ENCODE results near the gene CDC14A. TPM values are rescaled to one million over a fixed set of nuclear protein-coding genes. Genes with fewer than 3 reads are reported as not detected.

The CDC14A gene
- polyA plus RNA-seq, 1 experiment: 2.8 TPM

DNA sequence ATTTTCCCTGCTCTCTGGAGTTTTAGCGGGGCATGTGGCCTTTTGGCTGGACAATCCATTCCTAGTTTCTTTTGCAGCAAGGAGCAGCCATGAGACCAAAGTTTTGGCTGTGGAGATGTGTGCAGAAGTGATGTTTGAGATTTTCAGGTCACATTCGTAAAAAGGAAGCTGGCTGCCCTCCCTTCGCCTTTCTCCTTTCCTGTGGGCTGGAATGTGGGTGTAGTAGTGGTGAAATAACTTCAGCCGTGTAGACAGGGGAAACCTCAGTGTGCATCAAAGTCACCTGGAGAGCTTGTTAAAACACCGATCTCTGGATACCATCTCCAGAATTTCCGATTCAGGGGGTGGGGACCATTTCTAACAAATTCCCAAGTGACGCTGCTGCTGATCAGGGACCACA, 180.3 kb downstream of the CDC14A start:
- CTCF ChIA-PET: interaction anchor here (0.6 to 7.8 kb wide), 2 partner anchors 92 to 336 kb away, joined by 3 to 31 read pairs; no protein-coding TSS in a partner anchor
- TF ChIP-seq, protein P1, sequence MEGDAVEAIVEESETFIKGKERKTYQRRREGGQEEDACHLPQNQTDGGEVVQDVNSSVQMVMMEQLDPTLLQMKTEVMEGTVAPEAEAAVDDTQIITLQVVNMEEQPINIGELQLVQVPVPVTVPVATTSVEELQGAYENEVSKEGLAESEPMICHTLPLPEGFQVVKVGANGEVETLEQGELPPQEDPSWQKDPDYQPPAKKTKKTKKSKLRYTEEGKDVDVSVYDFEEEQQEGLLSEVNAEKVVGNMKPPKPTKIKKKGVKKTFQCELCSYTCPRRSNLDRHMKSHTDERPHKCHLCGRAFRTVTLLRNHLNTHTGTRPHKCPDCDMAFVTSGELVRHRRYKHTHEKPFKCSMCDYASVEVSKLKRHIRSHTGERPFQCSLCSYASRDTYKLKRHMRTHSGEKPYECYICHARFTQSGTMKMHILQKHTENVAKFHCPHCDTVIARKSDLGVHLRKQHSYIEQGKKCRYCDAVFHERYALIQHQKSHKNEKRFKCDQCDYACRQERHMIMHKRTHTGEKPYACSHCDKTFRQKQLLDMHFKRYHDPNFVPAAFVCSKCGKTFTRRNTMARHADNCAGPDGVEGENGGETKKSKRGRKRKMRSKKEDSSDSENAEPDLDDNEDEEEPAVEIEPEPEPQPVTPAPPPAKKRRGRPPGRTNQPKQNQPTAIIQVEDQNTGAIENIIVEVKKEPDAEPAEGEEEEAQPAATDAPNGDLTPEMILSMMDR (IDR thresholded peaks at IDR 0.05; ENCODE audit: low read depth, low read length): no peak

DNA sequence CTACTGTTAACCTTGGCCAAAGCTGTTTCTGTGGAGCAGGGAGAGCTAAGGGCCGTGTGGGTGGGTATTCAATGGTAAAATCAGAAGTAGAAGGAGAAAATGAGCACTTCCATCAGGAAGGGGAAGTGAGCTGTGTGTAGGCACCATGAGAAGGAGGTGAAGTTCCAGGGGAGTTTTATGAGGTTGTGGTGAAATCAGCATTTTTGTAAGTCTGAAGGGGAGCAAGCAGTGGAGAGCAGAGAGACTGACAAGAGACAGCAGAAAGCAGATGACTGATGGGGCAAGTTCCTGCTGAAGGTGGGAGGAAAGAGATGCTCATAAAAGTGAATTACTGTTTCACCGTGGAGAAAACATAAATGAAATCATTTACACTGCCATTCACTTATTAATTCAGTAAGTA, 183.0 kb downstream of the CDC14A start:
- POLR2A ChIA-PET: no interaction called here
- Histone ChIP-seq H3K4me3 (ENCODE audit: low read depth, low read length) (no peak overlapping the region), H3K27me3 (ENCODE audit: control insufficient read depth, insufficient read depth, low read length) (peaks cover 26% of the 10 kb centered on the region)

More for the DNA sequence above, 180.3 kb downstream of the CDC14A start:
- DNase-seq (ENCODE audit: low read depth, low spot score): no peak
- no peak overlapping the region for H3K27ac ChIP-seq (ENCODE audit: low read depth, low read length)
- H3K4me3 ChIP-seq (ENCODE audit: low read depth, low read length): no peak overlapping the region
- peaks cover 8% of the 10 kb centered on the region for H3K27me3 ChIP-seq (ENCODE audit: control insufficient read depth, insufficient read depth, low read length)
- no peaks in the 10 kb centered on the region for H3K9me3 ChIP-seq (ENCODE audit: control insufficient read depth, insufficient read depth, low read length)
- POLR2A ChIA-PET: no interaction called here

DNA sequence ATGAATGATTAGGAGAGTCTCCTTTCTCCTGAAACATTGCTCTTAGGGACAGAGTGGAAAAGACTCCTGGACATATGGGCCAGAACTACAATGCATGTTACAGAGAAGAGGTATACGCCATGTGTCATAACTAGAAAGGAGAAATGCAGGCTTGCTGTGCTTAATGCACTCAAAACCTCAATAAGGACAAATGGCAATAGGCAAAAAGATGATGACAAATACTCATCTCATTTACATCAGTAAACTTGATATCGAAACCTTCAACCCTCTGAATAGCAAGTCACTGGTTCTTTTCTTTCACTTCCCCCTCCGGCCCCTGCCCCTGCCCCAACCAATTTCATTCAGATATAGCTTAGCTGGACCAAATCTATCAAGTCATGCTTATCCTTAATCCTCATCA, 183.7 kb downstream of the CDC14A start:
- H3K4me3 ChIP-seq (ENCODE audit: low read depth, low read length): no peak overlapping the region
- no peaks in the 10 kb centered on the region; the same call in 1 of the 2 replicates for H3K9me3 ChIP-seq (ENCODE audit: control insufficient read depth, insufficient read depth, low read length)
- no peak for DNase-seq (ENCODE audit: low read depth, low spot score)
- ChIA-PET POLR2A (no interaction called here), CTCF (no interaction called here)
- H3K27ac ChIP-seq (ENCODE audit: low read depth, low read length): no peak overlapping the region
- peaks cover 28% of the 10 kb centered on the region for H3K27me3 ChIP-seq (ENCODE audit: control insufficient read depth, insufficient read depth, low read length)
- TF ChIP-seq, protein P1 (IDR thresholded peaks at IDR 0.05; ENCODE audit: low read depth, low read length): no peak

More for the DNA sequence above, 183.0 kb downstream of the CDC14A start:
- DNase-seq (ENCODE audit: low read depth, low spot score): no peak
- H3K9me3 ChIP-seq (ENCODE audit: control insufficient read depth, insufficient read depth, low read length): no peaks in the 10 kb centered on the region; the same call in 1 of the 2 replicates
- CTCF ChIA-PET: interaction anchor here (2.4 kb wide), 1 partner anchor 333 kb away, joined by 6 read pairs; no protein-coding TSS in a partner anchor
- no peak overlapping the region for H3K27ac ChIP-seq (ENCODE audit: low read depth, low read length)
- TF ChIP-seq, protein P1 (IDR thresholded peaks at IDR 0.05; ENCODE audit: low read depth, low read length): no peak

DNA sequence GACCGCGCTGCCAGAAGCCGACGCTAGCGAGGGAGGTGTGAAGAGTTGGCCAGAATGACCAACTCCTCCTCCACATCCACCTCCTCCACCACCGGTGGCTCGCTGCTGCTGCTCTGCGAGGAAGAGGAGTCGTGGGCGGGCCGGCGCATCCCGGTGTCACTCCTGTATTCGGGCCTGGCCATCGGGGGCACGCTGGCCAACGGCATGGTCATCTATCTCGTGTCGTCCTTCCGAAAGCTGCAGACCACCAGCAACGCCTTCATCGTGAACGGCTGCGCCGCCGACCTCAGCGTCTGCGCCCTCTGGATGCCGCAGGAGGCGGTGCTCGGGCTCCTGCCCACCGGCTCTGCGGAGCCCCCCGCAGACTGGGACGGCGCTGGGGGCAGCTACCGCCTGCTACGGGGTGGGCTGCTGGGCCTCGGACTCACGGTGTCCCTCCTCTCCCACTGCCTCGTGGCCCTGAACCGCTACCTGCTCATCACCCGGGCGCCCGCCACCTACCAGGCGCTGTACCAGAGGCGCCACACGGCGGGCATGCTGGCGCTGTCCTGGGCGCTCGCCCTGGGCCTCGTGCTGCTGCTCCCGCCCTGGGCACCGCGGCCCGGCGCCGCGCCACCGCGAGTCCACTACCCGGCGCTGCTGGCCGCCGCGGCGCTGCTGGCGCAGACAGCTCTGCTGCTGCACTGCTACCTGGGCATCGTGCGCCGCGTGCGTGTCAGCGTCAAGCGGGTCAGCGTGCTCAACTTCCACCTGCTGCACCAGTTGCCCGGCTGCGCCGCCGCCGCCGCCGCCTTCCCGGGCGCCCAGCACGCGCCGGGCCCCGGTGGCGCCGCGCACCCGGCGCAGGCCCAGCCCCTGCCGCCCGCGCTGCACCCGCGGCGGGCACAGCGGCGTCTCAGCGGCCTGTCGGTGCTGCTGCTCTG, 186.9 kb downstream of the CDC14A start:
- Histone ChIP-seq H3K4me3 (ENCODE audit: low read depth, low read length) (peak overlapping the region; percentile 54), H3K27me3 (ENCODE audit: control insufficient read depth, insufficient read depth, low read length) (peaks cover 33% of the 10 kb centered on the region), H3K27ac (ENCODE audit: low read depth, low read length) (no peak overlapping the region), H3K9me3 (ENCODE audit: control insufficient read depth, insufficient read depth, low read length) (no peaks in the 10 kb centered on the region; the same call in 1 of the 2 replicates)
- TF ChIP-seq, protein P1 (IDR thresholded peaks at IDR 0.05; ENCODE audit: low read depth, low read length): peak; percentile 38
- ChIA-PET POLR2A (no interaction called here), CTCF (interaction anchor here (0.9 to 1.4 kb wide), 3 partner anchors 18 to 330 kb away, joined by 3 to 5 read pairs (median 3); no protein-coding TSS in a partner anchor)
- no peak for DNase-seq (ENCODE audit: low read depth, low spot score)
